ENCODE measurements around the gene LARGE2.

DNA sequence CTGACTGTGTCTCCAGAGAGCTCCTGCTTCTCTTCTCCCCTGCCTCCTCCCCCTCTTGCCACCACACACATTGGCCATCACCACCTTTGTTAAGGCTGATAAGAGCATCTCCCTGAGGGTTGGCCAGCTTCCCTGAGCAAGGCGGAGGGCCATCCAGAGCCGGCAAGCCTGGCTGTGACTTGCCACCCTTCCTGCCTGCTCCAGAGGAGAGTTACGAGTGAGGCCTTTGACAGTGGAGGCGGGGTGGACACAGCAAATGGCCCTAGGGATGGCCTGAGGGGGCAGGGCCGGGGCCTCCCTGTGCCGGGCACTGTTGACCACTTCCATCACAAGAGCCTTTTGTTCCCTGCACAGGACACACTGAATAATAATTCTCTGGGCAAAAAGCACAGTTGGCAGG, 20.8 kb upstream of the LARGE2 start:
- TF ChIP-seq, protein P1, sequence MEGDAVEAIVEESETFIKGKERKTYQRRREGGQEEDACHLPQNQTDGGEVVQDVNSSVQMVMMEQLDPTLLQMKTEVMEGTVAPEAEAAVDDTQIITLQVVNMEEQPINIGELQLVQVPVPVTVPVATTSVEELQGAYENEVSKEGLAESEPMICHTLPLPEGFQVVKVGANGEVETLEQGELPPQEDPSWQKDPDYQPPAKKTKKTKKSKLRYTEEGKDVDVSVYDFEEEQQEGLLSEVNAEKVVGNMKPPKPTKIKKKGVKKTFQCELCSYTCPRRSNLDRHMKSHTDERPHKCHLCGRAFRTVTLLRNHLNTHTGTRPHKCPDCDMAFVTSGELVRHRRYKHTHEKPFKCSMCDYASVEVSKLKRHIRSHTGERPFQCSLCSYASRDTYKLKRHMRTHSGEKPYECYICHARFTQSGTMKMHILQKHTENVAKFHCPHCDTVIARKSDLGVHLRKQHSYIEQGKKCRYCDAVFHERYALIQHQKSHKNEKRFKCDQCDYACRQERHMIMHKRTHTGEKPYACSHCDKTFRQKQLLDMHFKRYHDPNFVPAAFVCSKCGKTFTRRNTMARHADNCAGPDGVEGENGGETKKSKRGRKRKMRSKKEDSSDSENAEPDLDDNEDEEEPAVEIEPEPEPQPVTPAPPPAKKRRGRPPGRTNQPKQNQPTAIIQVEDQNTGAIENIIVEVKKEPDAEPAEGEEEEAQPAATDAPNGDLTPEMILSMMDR (IDR thresholded peaks at IDR 0.05): no peak
- TF ChIP-seq POLR2AphosphoS5 (IDR thresholded peaks at IDR 0.05): no peak
- no peak for TF ChIP-seq EP300 (IDR thresholded peaks at IDR 0.05)
